SK-N-SH (cell line): Measurements from ENCODE around the gene BAK1. TPM values are rescaled to one million over a fixed set of nuclear protein-coding genes. Genes with fewer than 3 reads are reported as not detected.

Experiments
- CTCF ChIA-PET: fragments of 300-600, 350-600 bp; formaldehyde crosslinking; extraction: SDS; loops from one replicate; lab custom pipeline; 2021; lab: Yijun Ruan, JAX
- POLR2A ChIA-PET: fragments of 350-600 bp; sonication (Branson Sonifier 250); formaldehyde crosslinking; extraction: SDS; loops from one replicate; lab custom pipeline; 2020; ENCODE audit warnings: antibody characterized with exemption, inconsistent platforms; lab: Yijun Ruan, JAX
- DNase-seq: peaks from one replicate; pipeline ENCODE4 v3.0.0; 2012
- H2AFZ ChIP-seq: fragments of 200-600 bp; sonication (generic); 2 replicates; pipeline ENCODE4 v1.8.1; 2016; ENCODE audit warnings: antibody characterized with exemption, mild to moderate bottlenecking, low read depth
- H3F3A ChIP-seq: fragments of 200-600 bp; sonication (generic); replicated peaks from 2 replicates; pipeline ENCODE3; 2016; ENCODE audit warnings: antibody characterized with exemption, mild to moderate bottlenecking; ENCODE audit not compliant: insufficient read depth
- H3K27ac ChIP-seq, 2 experiments: fragments of 200-500 bp in 1 of 2; fragments of 200-600 bp in 1 of 2; sonication (Bioruptor generic) in 1 of 2; sonication (generic), shearing (Covaris generic) in 1 of 2; 2 replicates each; pipeline versions ENCODE4 v1.5.1 to v1.6.1; 2014 to 2016; ENCODE audit warnings: low read depth in 2 of 2, inconsistent platforms in 1 of 2, low read length in 1 of 2, mild to moderate bottlenecking in 1 of 2, mixed read lengths in 1 of 2
- H3K27me3 ChIP-seq: fragments of 200-600 bp; sonication (generic), shearing (Covaris generic); 2 replicates; pipeline ENCODE4 v1.6.1; 2016; ENCODE audit warnings: mixed run types; ENCODE audit not compliant: insufficient read depth
- H3K36me3 ChIP-seq, 2 experiments: fragments of 200-500 bp in 1 of 2; fragments of 200-600 bp in 1 of 2; sonication (Bioruptor generic) in 1 of 2; sonication (generic) in 1 of 2; replicated peaks in 1 of 2; 2 replicates each; pipeline versions ENCODE3 to v1.5.1; 2014 to 2016; ENCODE audit warnings: low read length in 1 of 2, mild to moderate bottlenecking in 1 of 2; ENCODE audit not compliant: insufficient read depth in 2 of 2, control insufficient read depth in 1 of 2
- H3K4me1 ChIP-seq, 2 experiments: fragments of 200-500 bp in 1 of 2; fragments of 200-600 bp in 1 of 2; sonication (Bioruptor generic) in 1 of 2; sonication (generic), shearing (Covaris generic) in 1 of 2; 2 replicates each; pipeline versions ENCODE4 v1.5.1 to v1.6.1; 2014 to 2016; ENCODE audit warnings: low read depth in 1 of 2, low read length in 1 of 2, mixed run types in 1 of 2; ENCODE audit not compliant: insufficient read depth in 2 of 2, control insufficient read depth in 1 of 2
- H3K4me2 ChIP-seq: fragments of 200-600 bp; sonication (generic), shearing (Covaris generic); 2 replicates; pipeline ENCODE4 v1.6.1; 2017; ENCODE audit warnings: mixed run types
- H3K4me3 ChIP-seq, 2 experiments: fragments of 200-500 bp in 1 of 2; fragments of 200-600 bp in 1 of 2; sonication (Bioruptor generic) in 1 of 2; sonication (generic), shearing (Covaris generic) in 1 of 2; 2 replicates each; pipeline versions ENCODE4 v1.5.1 to v1.8.1; 2014 to 2016; ENCODE audit warnings: low read depth in 2 of 2, inconsistent platforms in 1 of 2, low read length in 1 of 2, mild to moderate bottlenecking in 1 of 2, mixed read lengths in 1 of 2, moderate library complexity in 1 of 2
- H3K79me2 ChIP-seq: fragments of 200-600 bp; sonication (generic); 2 replicates; pipeline ENCODE4 v1.8.1; 2017; ENCODE audit warnings: mild to moderate bottlenecking; ENCODE audit not compliant: insufficient read depth
- H3K9ac ChIP-seq: fragments of 200-600 bp; sonication (generic); 2 replicates; pipeline ENCODE4 v1.6.1; 2017; ENCODE audit warnings: mixed run types
- H3K9me2 ChIP-seq: fragments of 200-600 bp; sonication (generic); 2 replicates; pipeline ENCODE4 v1.6.1; 2017; ENCODE audit warnings: mixed run types
- H3K9me3 ChIP-seq: fragments of 200-600 bp; sonication (generic); 2 replicates; pipeline ENCODE4 v1.6.1; 2017; ENCODE audit warnings: mixed run types, mild to moderate bottlenecking, moderate library complexity
- H4K20me1 ChIP-seq: fragments of 200-600 bp; sonication (generic); 2 replicates; pipeline ENCODE4 v1.6.1; 2017; ENCODE audit warnings: mild to moderate bottlenecking, mixed run types; ENCODE audit not compliant: insufficient read depth
- CTCF ChIP-seq: fragments of 200-600 bp; sonication (generic); IDR thresholded peaks from 2 replicates; pipeline ENCODE4 v1.6.1; 2017; ENCODE audit warnings: antibody characterized with exemption, mild to moderate bottlenecking, moderate library complexity
- ELF1 ChIP-seq: IDR thresholded peaks from 2 replicates; pipeline ENCODE4 v1.4.0; 2012
- EP300 ChIP-seq, 2 experiments: IDR thresholded peaks; 2 replicates each; pipeline versions ENCODE4 v1.4.0 to v1.6.1; 2012; ENCODE audit warnings: borderline replicate concordance in 1 of 2, low read depth in 1 of 2, low read length in 1 of 2
- FOSL2 ChIP-seq: IDR thresholded peaks from 2 replicates; pipeline ENCODE4 v1.4.0; 2012; ENCODE audit warnings: low read depth, mild to moderate bottlenecking, moderate library complexity, borderline replicate concordance
- FOXJ3 ChIP-seq: sonication (generic); formaldehyde crosslinking; IDR thresholded peaks from 2 replicates; pipeline ENCODE4 v1.5.1; 2020; ENCODE audit warnings: mild to moderate bottlenecking, missing genetic modification reagents
- GATA2 ChIP-seq: sonication (generic); formaldehyde crosslinking; IDR thresholded peaks from 2 replicates; pipeline ENCODE4 v1.5.0; 2020; ENCODE audit warnings: mild to moderate bottlenecking, missing genetic modification reagents
- MAX ChIP-seq: IDR thresholded peaks from 2 replicates; pipeline ENCODE4 v1.4.0; 2012; ENCODE audit warnings: low read depth
- NFIC ChIP-seq: IDR thresholded peaks from 2 replicates; pipeline ENCODE4 v1.4.0; 2012; ENCODE audit warnings: borderline replicate concordance
- PBX3 ChIP-seq: IDR thresholded peaks from 2 replicates; pipeline ENCODE4; 2012
- RAD21 ChIP-seq: IDR thresholded peaks from 2 replicates; pipeline ENCODE4 v1.6.1; 2012; ENCODE audit warnings: mild to moderate bottlenecking, low read length
- RCOR1 ChIP-seq: fragments of 150-350 bp; IDR thresholded peaks from 2 replicates; pipeline ENCODE4 v1.6.1; 2017; ENCODE audit warnings: antibody characterized with exemption, low read length
- REST ChIP-seq: IDR thresholded peaks from 2 replicates; pipeline ENCODE4 v1.6.1; 2012; ENCODE audit warnings: mild to moderate bottlenecking, low read depth, low read length, moderate library complexity
- SIN3A ChIP-seq: IDR thresholded peaks from 2 replicates; pipeline ENCODE4 v1.6.1; 2012; ENCODE audit warnings: low read depth, mild to moderate bottlenecking, low read length, moderate library complexity, borderline replicate concordance
- SMC3 ChIP-seq: IDR thresholded peaks from 2 replicates; pipeline ENCODE4 v1.6.1; 2012; ENCODE audit warnings: low read depth, low read length, improper control_type of control experiment
- TCF12 ChIP-seq: IDR thresholded peaks from 2 replicates; pipeline ENCODE4 v1.4.0; 2012
- TEAD4 ChIP-seq: IDR thresholded peaks from 2 replicates; pipeline ENCODE4 v1.4.0; 2012; ENCODE audit warnings: mild to moderate bottlenecking, borderline replicate concordance; ENCODE audit not compliant: insufficient read depth
- USF1 ChIP-seq: IDR thresholded peaks from 2 replicates; pipeline ENCODE4 v1.4.0; 2012; ENCODE audit warnings: low read depth, borderline replicate concordance
- USF2 ChIP-seq: fragments of 150-350 bp; IDR thresholded peaks from 2 replicates; pipeline ENCODE4 v1.6.1; 2017; ENCODE audit warnings: antibody characterized with exemption, low read length, low read depth, borderline replicate concordance
- ZBTB33 ChIP-seq: IDR thresholded peaks from 2 replicates; pipeline ENCODE4 v1.4.0; 2012; ENCODE audit warnings: low read depth, borderline replicate concordance
- WGBS: methylation state at CpG from one replicate; pipeline ENCODE4 v1.1.6; 2017; ENCODE audit warnings: low lambda C conversion rate; 5-methylcytosine and 5-hydroxymethylcytosine counted together
- polyA plus RNA-seq, 3 experiments: library from polyadenylated mRNA; depleted of rRNA; stranded (reverse); fragments of >200 nt; gene quantifications; 2 replicates each; pipeline ENCODE4 v1.2.3, GENCODE V29; 2012

BAK1 gene
- polyA plus RNA-seq, 1 of the 3 experiments (the other 2 are of a cell fraction) = 15.4 TPM

GRCh38 chr6:33602180-33602579, 22.1 kb upstream of the BAK1 start:
- Histone ChIP-seq H3K9me2 (no peaks in the 10 kb centered on the region), H3K79me2 (no peaks in the 10 kb centered on the region), H3K4me1 (peaks cover 0 to 16% of the 10 kb centered on the region in 2 experiments; a peak in 1 of 4 replicates), H3K4me3 (no peak overlapping the region), H4K20me1 (no peaks in the 10 kb centered on the region), H3F3A (no peaks in the 10 kb centered on the region), H3K4me2 (no peak overlapping the region), H3K27me3 (no peaks in the 10 kb centered on the region), H3K9ac (no peak overlapping the region)
- CTCF ChIA-PET = interaction anchor here (1.2 to 1.4 kb wide), 2 partner anchors 12 to 99 kb away, joined by 4 to 9 read pairs; no protein-coding TSS in a partner anchor
- no peak for DNase-seq
- TF ChIP-seq FOXJ3 (CRISPR knock-in tag) (no peak), TCF12 (no peak), NFIC (no peak), REST (no peak), CTCF (no peak), GATA2 (CRISPR knock-in tag) (no peak), ZBTB33 (no peak), USF2 (no peak), FOSL2 (no peak), MAX (no peak), SMC3 (no peak), USF1 (no peak), EP300 (IDR thresholded peaks at IDR 0.05; ENCODE audit: borderline replicate concordance in 1 of 2, low read depth in 1 of 2, low read length in 1 of 2) (no peak), PBX3 (no peak), RAD21 (no peak), SIN3A (no peak), TEAD4 (no peak), ELF1 (no peak), RCOR1 (no peak)
- TF ChIP-seq, all 33 proteins: peak for 0
- POLR2A ChIA-PET = no interaction called here
- H2AFZ ChIP-seq = no peak overlapping the region
- H3K36me3 ChIP-seq = no peaks in the 10 kb centered on the region
- WGBS = 8% methylated on average over 2 of the region's 2 CpGs
- H3K9me3 ChIP-seq = no peaks in the 10 kb centered on the region
- H3K27ac ChIP-seq = no peak overlapping the region
